CD4-positive, alpha-beta T cell (primary cell): ENCODE data around the gene HOXD11. TPM values are rescaled to one million over a fixed set of nuclear protein-coding genes. Genes with fewer than 3 reads are reported as not detected.
A peak's percentile ranks its signal among the peaks of the same experiment; 100 is the strongest.

Source experiments
- ATAC-seq: fragments of 200-7000 bp; cut with Tn5 transposase; one replicate; pipeline ENCODE4 v1.10.0; 2022; ENCODE audit warnings: mild to moderate bottlenecking; ENCODE audit not compliant: poor library complexity
- CTCF ChIA-PET: fragments of 350-600 bp; sonication (Branson Sonifier 250); formaldehyde crosslinking; loops from one replicate; lab custom pipeline; 2021; ENCODE audit warnings: antibody characterized with exemption, inconsistent platforms; lab: Charles Lee
- POLR2A ChIA-PET: fragments of 350-600 bp; sonication (Branson Sonifier 250); formaldehyde crosslinking; loops from one replicate; lab custom pipeline; 2021; ENCODE audit warnings: antibody characterized with exemption, inconsistent platforms; lab: Charles Lee
- DNase-seq, 14 experiments: peaks; one replicate each; pipeline ENCODE4 v3.0.0-alpha.2; 2013 to 2020; ENCODE audit warnings: mixed read lengths in 2 of 14
- H3K27ac ChIP-seq, 2 donors: one replicate each; pipeline versions ENCODE4 v1.5.1 to v1.7.0; 2013; ENCODE audit warnings: low read length in 2 of 2, low read depth in 1 of 2, mild to moderate bottlenecking in 1 of 2
- H3K27me3 ChIP-seq, 2 experiments: 1 replicate in 1 of 2; 2 replicates in 1 of 2; pipeline versions ENCODE4 v1.6.1 to v1.7.0; 2013; ENCODE audit warnings: low read length in 2 of 2, control low read depth in 1 of 2, mild to moderate bottlenecking in 1 of 2, moderate library complexity in 1 of 2; ENCODE audit not compliant: insufficient read depth in 2 of 2, control insufficient read depth in 1 of 2
- H3K36me3 ChIP-seq: one replicate; pipeline ENCODE4 v1.6.1; 2013; ENCODE audit warnings: low read length, control low read depth; ENCODE audit not compliant: insufficient read depth
- H3K4me1 ChIP-seq: one replicate; pipeline ENCODE4 v1.6.1; 2013; ENCODE audit warnings: low read length, control low read depth; ENCODE audit not compliant: insufficient read depth
- H3K4me3 ChIP-seq: one replicate; pipeline ENCODE4 v1.5.1; 2013; ENCODE audit warnings: mild to moderate bottlenecking, low read length, moderate library complexity
- H3K9me3 ChIP-seq, 2 experiments: 1 replicate in 1 of 2; 2 replicates in 1 of 2; pipeline versions ENCODE4 v1.6.1 to v1.7.0; 2013; ENCODE audit warnings: low read length in 2 of 2, mild to moderate bottlenecking in 2 of 2, control low read depth in 1 of 2, moderate library complexity in 1 of 2; ENCODE audit not compliant: control insufficient read depth in 1 of 2, insufficient read depth in 1 of 2
- H3K27ac Mint-ChIP-seq: one replicate; pipeline ENCODE4 v1.8.0; 2020; ENCODE audit warnings: mixed read lengths
- H3K27me3 Mint-ChIP-seq: one replicate; pipeline ENCODE4 v1.8.0; 2021; ENCODE audit warnings: mixed read lengths
- H3K36me3 Mint-ChIP-seq: one replicate; pipeline ENCODE4 v1.8.0; 2021; ENCODE audit warnings: low read depth, mixed read lengths
- H3K4me1 Mint-ChIP-seq: one replicate; pipeline ENCODE4 v1.8.0; 2021; ENCODE audit warnings: low read depth, mixed read lengths
- H3K4me3 Mint-ChIP-seq: one replicate; pipeline ENCODE4 v1.8.0; 2020; ENCODE audit warnings: mild to moderate bottlenecking, mixed read lengths
- H3K9me3 Mint-ChIP-seq: one replicate; pipeline ENCODE4 v1.8.0; 2020; ENCODE audit warnings: mixed read lengths
- intact Hi-C, 2 experiments: fragments of 100-400 bp; cut with DNase I in 1 of 2; cut with micrococcal nuclease in 1 of 2; formaldehyde crosslinking; loops; one replicate each; pipeline versions ENCODE4 v1.15.1 to v1.9.0; 2023 to 2025; cut with DNase I, micrococcal nuclease
- total RNA-seq, 174 experiments: library from RNA in 2 of 174; stranded (reverse) in 2 of 174; gene quantifications; one replicate each; pipeline ENCODE4 v1.2.3 and lab custom pipeline; 2021 to 2026
- TF ChIP-seq, protein P1 (sequence below): fragments of 200-600 bp; IDR thresholded peaks from one replicate; pipeline ENCODE4 v1.8.0; 2022; ENCODE audit warnings: antibody characterized with exemption, mild to moderate bottlenecking

HOXD11 gene
- total RNA-seq, 2 experiments from 2014 or later, result not detected

DNA sequence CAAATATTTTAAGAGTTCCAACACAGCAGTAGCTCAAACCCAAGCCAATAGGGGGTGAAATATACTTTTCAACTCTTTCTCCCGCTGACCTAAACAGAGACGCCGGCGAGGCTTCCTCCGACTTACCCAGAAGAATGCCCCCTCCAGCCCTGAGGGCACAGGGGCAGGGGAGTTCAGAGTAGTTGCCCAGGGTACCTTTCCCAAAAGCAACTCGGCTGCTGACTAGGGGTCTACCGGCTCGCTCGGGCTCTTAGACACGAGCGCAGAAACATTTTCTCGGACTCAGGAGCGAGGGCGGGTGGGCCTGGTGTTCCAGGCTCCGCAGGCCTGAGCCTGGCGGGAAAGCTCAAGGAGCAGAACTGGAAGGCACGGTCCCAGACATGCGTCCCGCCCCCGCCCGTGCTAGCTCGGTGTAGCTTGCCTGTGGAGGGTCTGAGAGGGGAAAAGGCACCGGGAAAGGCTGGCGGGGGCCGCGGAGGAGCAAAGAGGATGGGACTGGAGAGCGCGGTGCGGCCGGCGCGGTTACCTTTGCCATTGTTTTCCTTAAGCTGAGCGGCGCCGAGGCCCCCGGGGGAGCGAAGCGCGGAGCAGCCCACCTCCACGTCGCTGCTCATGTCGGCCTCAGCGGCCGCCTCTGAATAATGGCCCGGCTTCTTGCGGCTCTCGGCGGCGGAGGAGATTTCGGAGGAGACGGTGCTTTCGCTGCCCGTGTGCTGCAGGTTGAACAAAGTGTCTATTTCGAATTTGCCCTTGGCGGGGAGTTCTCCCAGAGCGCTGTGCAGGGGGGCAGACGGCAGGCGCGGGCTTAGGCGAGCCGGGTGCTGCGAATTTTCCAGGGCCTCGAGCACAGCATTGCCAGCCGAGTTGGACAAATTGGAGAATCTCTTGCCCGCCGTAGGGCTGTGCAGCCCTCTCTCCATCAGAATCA, 24.0 kb upstream of the HOXD11 start:
- H3K9me3 ChIP-seq, result peaks cover 62 to 90% of the 10 kb centered on the region in 2 experiments
- TF ChIP-seq, protein P1, sequence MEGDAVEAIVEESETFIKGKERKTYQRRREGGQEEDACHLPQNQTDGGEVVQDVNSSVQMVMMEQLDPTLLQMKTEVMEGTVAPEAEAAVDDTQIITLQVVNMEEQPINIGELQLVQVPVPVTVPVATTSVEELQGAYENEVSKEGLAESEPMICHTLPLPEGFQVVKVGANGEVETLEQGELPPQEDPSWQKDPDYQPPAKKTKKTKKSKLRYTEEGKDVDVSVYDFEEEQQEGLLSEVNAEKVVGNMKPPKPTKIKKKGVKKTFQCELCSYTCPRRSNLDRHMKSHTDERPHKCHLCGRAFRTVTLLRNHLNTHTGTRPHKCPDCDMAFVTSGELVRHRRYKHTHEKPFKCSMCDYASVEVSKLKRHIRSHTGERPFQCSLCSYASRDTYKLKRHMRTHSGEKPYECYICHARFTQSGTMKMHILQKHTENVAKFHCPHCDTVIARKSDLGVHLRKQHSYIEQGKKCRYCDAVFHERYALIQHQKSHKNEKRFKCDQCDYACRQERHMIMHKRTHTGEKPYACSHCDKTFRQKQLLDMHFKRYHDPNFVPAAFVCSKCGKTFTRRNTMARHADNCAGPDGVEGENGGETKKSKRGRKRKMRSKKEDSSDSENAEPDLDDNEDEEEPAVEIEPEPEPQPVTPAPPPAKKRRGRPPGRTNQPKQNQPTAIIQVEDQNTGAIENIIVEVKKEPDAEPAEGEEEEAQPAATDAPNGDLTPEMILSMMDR, result no peak
- ATAC-seq (no peak), DNase-seq (peak in 1 of 14 experiments; percentile 29)
- H3K36me3 ChIP-seq, result no peaks in the 10 kb centered on the region
- H3K27ac Mint-ChIP-seq, result peak overlapping the region; percentile 81
- H3K4me3 ChIP-seq, result no peak overlapping the region
- CTCF ChIA-PET, result no interaction called here
- POLR2A ChIA-PET, result interaction anchor here (1.1 to 2.0 kb wide), 2 partner anchors 10 to 27 kb away, joined by 3 to 5 read pairs; no protein-coding TSS in a partner anchor
- H3K9me3 Mint-ChIP-seq, result peaks cover 18% of the 10 kb centered on the region
- H3K27ac ChIP-seq, result no peak overlapping the region
- H3K4me3 Mint-ChIP-seq, result peak overlapping the region; percentile 76
- intact Hi-C loops, result loop anchor here (5.0 to 10.0 kb wide), 3 partner anchors 34 to 1748 kb away; partner anchors contain the start of genes HOXD10 (in 1 of the 2) and SP9 (in 1 of the 2)
- H3K27me3 ChIP-seq, result peaks cover 93 to 96% of the 10 kb centered on the region in 2 experiments
- peaks cover 41% of the 10 kb centered on the region for H3K4me1 ChIP-seq
- H3K36me3 Mint-ChIP-seq, result peaks cover 65% of the 10 kb centered on the region
- peaks cover 44% of the 10 kb centered on the region for H3K4me1 Mint-ChIP-seq
- H3K27me3 Mint-ChIP-seq, result peaks cover 89% of the 10 kb centered on the region

DNA sequence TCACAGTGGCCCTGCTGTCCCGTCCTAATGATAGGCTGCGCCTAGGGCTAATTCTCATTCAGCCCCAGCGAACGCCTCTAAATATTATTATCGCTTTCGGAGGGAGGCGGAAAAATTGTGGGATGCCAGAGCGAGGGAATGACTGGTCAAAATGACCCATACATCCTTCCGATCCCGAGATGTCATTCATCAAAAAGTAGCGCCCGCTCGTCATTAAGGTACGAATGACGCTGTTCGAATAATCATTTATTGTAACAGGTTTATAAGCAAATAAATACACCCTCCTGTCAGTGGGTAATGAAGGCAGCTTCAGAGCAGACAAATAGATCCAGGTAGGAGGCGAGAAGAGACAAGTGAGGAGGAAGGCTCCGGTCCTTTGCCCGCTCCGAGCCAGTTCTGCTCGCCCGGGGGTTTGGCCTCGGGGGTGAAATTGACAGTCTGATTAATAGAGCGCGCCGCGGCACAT, 23.3 kb upstream of the HOXD11 start, which contains the start of gene EVX2:
EVX2 (minus strand) TSS at position 167 of the 466 bp plus-strand sequence. CDS start 186 bp downstream, outside the sequence.
- peaks cover 93 to 96% of the 10 kb centered on the region in 2 experiments for H3K27me3 ChIP-seq
- no peaks in the 10 kb centered on the region for H3K36me3 ChIP-seq
- TF ChIP-seq, protein P1, result no peak
- intact Hi-C loops, result loop anchor here (5.0 to 10.0 kb wide), 3 partner anchors 33 to 1749 kb away; partner anchors contain the start of genes HOXD10 (in 1 of the 2) and SP9 (in 1 of the 2)
- ATAC-seq (no peak), DNase-seq (peak in 1 of 14 experiments; percentile 29)
- peaks cover 41% of the 10 kb centered on the region for H3K4me1 Mint-ChIP-seq
- ChIA-PET POLR2A (interaction anchor here (0.7 to 2.0 kb wide), 2 partner anchors 11 to 1746 kb away, joined by 3 to 5 read pairs; no protein-coding TSS in a partner anchor), CTCF (no interaction called here)
- no peak within 1 kb of the TSS for H3K4me3 ChIP-seq
- peak within 1 kb of the TSS; percentile 76 for H3K4me3 Mint-ChIP-seq
- peaks cover 89% of the 10 kb centered on the region for H3K27me3 Mint-ChIP-seq
- H3K27ac Mint-ChIP-seq, result peak within 1 kb of the TSS; percentile 81
- H3K27ac ChIP-seq, result no peak within 1 kb of the TSS
- H3K9me3 ChIP-seq, result peaks cover 59 to 92% of the 10 kb centered on the region in 2 experiments
- H3K9me3 Mint-ChIP-seq, result peaks cover 12% of the 10 kb centered on the region
- H3K36me3 Mint-ChIP-seq, result peaks cover 57% of the 10 kb centered on the region
- H3K4me1 ChIP-seq, result peaks cover 48% of the 10 kb centered on the region

DNA sequence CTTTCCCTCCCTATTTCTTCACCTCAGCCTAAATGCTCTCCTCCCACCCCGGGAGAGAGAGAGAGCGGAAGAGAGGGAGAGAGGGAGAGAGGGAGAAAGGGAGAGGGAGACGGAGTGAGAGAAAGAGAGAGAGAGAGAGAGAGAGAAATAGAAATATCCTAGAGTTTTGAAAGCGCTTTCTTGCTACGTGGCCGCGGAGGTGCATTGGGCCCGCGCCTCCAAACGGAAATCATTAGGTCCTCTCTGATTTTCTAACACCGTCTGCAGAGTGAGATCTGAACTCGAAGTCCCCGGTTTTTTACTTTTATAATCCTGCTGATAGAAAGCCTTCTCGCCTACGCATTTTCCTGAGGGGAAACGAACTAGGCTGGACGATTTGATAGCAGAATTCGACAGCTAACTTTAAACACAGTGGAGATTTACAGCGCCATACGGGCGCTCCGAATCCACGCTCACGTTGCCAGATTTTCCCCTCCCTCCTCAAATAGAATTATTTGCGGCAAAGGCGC, 22.4 kb upstream of the HOXD11 start:
- ChIA-PET POLR2A (interaction anchor here (0.7 to 1.4 kb wide), 2 partner anchors 12 to 1747 kb away, joined by 3 to 4 read pairs; no protein-coding TSS in a partner anchor), CTCF (no interaction called here)

More for the DNA sequence above, 22.4 kb upstream of the HOXD11 start:
- Mint-ChIP-seq H3K36me3 (peaks cover 51% of the 10 kb centered on the region), H3K4me1 (peaks cover 35% of the 10 kb centered on the region), H3K4me3 (peak overlapping the region; percentile 48), H3K9me3 (peaks cover 10% of the 10 kb centered on the region), H3K27me3 (peaks cover 89% of the 10 kb centered on the region), H3K27ac (peak overlapping the region; percentile 81)
- TF ChIP-seq, protein P1, result no peak
- no peak overlapping the region for H3K4me3 ChIP-seq
- ATAC-seq, result no peak
- peaks cover 52 to 84% of the 10 kb centered on the region in 2 experiments for H3K9me3 ChIP-seq
- no peak overlapping the region for H3K27ac ChIP-seq
- peaks cover 42% of the 10 kb centered on the region for H3K4me1 ChIP-seq
- no peak for DNase-seq
- no peaks in the 10 kb centered on the region for H3K36me3 ChIP-seq
- intact Hi-C loops, result loop anchor here (5.0 to 10.0 kb wide), 4 partner anchors 33 to 1750 kb away; partner anchors contain the start of genes HOXD10 (in 1 of the 2) and SP9 (in 1 of the 2)
- peaks cover 93 to 96% of the 10 kb centered on the region in 2 experiments for H3K27me3 ChIP-seq
